Activated CD8-positive, alpha-beta memory T cell treated with anti-CD3 and anti-CD28 coated beads, Interleukin-2, amount 50 U/mL, for 4 hours (primary cell): ENCODE results near the gene TMEM205.
"Not testable (repeated sequence)": the region's sequence is repeated elsewhere in the genome, so short reads cannot be mapped to it uniquely, and the experiment has no call there.

Experiments
- DNase-seq: peaks from one replicate; pipeline ENCODE4 v3.0.0-alpha.2; 2020

The TMEM205 gene

DNA sequence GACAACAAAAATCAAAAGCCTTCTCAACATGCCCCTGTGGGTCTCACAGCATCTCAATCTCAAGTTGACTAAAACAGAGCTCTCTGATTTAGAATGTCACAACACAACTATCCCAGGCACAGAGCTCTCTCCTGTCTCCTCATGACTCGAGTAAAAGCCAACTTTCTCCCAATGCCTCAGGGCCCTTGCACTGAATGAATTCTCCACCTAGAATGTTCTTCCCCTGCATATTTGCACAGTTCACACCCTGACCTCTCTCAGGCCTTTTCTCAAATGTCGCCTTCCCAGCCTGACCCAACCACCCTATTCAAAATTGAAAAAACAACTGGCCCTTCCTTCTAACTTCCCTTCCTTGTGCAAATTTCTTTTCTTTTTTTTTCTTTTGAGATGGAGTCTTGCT, 24.7 kb upstream of the TMEM205 start:
- no peak for DNase-seq

DNA sequence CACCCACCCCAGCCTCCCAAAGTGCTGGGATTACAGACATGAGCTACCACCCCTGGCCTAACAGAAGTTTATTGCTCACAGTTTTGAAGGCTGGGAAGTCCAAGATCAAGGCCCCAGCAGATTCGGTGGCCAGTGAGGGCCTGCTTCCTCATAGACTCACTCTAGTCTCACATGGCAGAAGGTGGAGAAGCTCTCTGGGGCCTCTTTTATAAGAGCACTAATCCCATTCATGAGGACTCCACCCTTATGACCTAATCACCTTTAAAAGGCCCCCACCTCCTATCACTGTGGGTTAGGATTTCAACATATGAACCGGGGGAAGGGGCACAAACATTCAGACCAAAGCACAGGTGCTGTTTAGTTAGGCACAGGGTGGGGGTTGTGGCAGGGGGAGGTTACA, 21.5 kb upstream of the TMEM205 start:
- DNase-seq, result no peak

DNA sequence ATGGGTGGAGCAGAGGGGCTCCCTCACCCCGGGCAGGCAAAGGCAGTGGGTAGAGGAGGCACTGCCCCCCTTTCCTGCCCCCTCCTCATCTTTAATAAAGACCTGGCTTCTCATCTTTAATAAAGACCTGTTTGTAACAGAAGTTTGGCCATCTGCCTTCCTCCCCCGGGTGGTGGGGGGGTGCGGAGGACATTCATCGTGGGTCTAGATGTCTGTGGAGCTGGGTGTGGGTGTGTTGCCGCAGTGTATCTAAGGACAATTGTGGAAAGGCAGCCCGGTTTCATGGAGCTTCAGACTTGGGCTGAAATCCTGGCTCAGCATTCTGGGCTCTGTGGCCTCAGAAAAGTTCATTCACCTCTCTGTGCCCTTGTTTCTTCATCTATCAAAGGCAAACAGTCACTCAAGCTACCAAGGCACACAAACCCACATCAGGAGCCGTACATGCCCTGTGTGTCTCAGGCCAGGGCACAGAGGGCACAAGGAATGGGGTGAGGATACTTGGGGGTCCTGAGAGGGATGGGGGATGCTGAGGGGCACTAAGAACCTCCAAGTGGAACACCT, 19.6 kb upstream of the TMEM205 start:
- DNase-seq, result no peak

- no peak for DNase-seq
These were observed 18.9 kb upstream of the TMEM205 start for GRCh38 chr19:11364935-11365334.

GRCh38 chr19:11364296-11364904, 18.3 kb upstream of the TMEM205 start:
- no peak for DNase-seq

DNA sequence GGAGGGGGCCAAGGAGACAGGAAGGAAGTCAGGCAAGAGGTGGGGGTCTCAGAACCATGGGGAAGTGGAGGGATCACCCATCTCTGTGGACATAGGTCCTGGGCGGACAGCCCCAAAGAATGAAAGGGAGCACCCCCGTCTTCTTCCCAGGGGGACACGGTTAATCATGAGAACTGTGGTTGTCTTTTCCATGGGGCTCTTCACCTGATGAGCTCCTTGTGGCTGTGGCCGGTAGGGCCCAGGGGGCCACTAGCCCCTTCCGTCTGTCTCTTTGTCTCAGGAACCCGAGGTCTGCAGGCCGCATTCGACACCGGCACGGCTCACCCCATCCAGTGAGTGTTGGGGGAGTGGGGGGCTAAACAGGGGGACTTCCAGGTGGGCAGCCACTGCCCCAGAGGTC, 17.8 kb upstream of the TMEM205 start:
- DNase-seq, result no peak

- DNase-seq, result no peak
These were observed 16.0 kb upstream of the TMEM205 start for GRCh38 chr19:11361771-11362731.

- DNase-seq, result no peak
These were observed 15.1 kb upstream of the TMEM205 start for GRCh38 chr19:11361037-11361770.

DNA sequence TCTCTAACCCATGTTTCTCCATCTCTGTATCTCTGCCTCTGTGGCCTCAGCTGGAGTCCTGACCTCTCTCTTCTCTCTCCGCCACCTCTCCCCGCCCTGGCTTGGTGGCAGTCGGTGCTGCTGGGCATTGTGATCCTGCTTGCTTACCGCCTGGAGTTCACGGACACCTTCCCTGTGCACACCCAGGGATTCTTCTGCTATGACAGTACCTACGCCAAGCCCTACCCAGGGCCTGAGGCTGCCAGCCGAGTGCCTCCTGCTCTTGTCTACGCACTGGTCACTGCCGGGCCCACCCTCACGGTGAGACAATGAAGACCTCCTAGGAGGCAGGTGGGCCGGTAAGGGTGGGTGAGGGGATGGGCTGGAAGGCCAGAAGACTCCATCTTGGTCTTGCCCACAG, 13.4 kb upstream of the TMEM205 start:
- DNase-seq, result no peak

- no peak for DNase-seq
These were observed 10.8 kb upstream of the TMEM205 start for GRCh38 chr19:11356676-11357550.

GRCh38 chr19:11356074-11356397, 10.0 kb upstream of the TMEM205 start:
- DNase-seq, result no peak

DNA sequence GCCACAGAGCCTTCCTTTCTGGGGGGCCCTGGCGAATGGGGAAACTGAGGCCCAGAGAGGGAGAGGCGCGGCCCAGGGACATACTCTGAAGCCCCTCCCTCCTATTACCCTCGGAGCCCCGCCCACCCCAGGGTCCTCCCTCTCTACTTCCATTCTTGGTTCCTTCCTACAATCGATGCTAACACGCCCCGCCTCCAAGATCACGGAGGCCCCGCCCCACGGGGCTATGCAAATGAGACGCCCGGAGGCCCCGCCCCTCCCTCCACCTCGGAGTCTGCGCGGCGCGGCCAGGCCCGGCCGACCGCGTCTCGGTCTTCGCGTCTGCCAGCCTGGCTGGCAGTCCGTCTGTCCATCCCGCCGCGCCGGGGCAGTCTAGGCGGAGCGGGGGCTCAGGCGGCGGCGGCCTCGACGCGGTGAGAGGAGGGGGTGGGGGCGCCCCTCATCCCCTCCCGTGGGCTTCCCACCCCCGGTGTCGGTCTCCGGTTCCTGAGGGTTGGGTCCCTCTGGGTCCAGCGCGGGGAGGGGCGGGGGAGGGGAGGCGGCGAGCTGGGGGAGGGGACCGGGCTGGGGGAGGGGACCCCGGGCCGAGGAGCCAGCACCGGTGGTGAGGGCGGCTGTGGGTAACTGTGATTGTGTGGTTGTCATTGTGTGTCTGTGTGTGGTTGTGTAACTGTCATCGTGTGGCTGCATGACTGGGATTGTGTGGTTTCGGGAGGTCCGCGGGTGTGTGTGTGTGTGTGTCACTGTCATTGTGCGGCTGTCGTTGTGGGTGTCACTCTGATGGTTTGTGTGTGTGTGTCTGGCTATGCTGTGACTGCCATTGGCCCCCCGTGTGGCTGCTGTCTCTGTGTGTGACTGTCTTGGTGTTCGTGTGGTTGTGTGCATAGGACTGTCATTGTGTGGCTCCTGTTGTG, 9.3 kb upstream of the TMEM205 start, which contains the start of gene PLPPR2:
PLPPR2 (plus strand) TSS at position 273 of the 914 bp plus-strand sequence. CDS start 2,242 bp downstream, outside the sequence.
- peak; percentile 75 for DNase-seq

GRCh38 chr19:11354102-11354501, 8.0 kb upstream of the TMEM205 start:
- DNase-seq, result not testable (repeated sequence)

DNA sequence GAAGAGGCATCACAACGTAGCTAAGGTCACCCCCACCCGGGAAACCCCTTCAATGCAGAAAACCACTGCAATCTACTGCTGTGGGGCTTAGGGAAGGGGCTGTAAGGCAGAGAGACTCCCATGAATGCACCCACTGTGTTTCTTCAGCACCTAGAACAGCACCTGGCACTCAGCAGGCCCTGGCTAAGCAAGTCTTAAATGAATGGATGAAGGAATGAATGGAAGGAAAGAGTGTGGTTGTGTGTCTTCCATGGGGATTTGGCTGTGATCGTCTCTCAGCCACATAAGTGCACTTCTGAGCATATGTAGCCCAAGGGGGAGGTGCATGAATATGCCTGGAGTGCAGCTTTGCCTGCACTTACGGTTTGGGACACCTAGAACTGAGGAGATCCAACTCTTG, 3.1 kb upstream of the TMEM205 start:
- no peak for DNase-seq

DNA sequence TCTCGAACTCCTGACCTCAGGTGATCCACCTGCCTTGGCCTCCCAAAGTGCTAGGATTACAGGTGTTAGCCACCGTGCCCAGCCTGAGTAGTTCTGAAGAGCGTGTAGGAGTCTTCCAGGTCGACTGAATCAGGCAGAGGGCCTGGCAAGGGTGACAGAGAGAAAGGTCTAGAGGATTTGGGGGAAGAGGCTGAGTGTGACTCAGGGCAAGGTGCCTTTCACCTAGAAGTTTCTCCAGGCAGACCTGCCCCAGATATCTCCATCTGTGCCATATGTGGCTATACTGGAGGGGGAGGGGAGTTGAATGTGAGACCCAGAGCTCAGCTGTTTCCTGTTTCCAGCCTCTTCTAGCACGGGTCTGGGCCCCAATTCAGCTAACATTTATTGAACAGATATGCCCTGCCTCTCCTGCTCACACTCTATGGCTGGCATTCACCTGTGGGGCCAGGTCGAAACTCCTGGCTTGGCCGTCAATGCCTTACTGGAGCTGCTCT, 1.5 kb upstream of the TMEM205 start:
- DNase-seq, result no peak

GRCh38 chr19:11345122-11345803, 805 bp downstream of the TMEM205 start:
- DNase-seq, result no peak

DNA sequence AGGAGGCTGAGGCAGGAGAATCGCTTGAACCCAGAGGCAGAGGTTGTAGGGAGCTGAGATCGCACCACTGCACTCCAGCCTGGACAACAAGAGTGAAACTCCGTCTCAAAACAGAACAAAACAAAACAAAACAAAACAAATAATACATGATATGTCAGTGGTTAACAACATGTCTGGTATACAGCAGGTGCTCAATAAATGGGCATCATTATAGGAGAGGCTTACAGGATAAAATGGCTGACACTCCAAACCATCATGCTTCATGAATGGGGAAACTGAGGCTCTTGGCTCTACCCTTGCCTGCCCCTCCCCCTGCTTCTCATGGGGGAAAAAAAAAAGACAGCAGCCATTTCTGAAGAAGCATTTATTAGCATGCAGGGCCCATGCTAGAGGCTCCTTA, 3.6 kb downstream of the TMEM205 start:
- no peak for DNase-seq

DNA sequence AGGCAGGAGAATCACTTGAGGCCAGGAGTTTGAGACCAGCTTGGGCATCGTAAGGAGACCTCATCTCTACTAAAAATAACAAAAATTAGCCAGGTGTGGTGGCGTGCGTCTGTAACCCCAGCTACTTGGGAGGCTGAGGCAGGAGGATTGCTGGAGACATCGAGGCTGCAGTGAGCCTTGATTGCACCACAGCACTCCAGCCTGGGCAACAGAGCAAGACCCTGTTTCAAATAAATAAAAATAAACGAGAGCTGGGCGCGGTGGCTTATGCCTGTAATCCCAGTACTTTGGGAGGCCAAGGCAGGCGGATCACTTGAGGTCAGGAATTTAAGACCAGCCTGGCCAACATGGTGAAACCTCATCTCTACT, 6.0 kb downstream of the TMEM205 start:
- not testable (repeated sequence) for DNase-seq

DNA sequence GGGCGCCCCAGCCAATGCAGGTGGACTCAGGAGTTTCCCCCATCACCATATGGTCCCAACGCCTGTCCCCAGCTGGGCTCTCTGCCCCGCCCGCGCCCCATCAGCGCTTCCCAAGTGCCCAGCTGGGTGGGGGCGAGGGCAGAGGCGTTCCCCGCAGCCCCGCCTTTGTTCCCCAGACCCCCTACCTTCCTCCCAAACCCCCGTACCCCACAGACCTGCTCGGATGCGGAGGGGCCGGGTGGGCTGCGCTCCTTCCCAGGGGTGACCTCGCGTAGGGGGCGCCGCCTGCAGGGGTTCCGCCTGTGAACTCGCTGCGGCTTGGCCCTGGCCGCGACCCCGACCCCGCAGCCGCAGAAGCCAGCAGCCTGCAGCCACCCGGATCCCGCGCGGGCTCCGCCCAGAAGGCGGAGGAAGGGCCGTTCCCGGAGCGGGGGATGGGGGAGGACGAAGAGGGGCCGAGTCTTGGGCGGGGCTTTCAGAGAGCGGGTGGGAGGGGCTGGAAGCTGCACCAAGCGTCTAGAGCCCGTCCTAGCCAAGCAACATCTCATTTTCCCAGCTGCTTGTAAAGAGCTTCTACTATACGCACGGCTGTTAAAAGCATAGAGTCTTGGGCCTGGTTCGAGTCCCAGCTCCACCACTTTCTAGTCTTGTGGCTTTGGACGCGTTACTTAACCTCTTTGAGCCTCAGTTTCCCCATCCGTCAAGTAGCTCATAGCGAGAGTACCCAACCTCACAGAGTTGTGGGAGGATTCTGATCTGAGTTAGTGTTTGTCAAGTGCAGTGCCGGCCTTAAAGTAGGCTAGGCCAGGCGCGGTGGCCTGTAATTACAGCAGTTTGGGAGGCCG, 6.6 kb downstream of the TMEM205 start, which contains the start of gene RAB3D:
RAB3D (minus strand) TSS at position 404 of the 845 bp plus-strand sequence. CDS start 2,258 bp downstream, outside the sequence.
- peak; percentile 75 for DNase-seq
